Heart left ventricle (tissue), 13 donors: ENCODE results near the gene LYRM4.

Experiments
- POLR2A ChIP-seq, 2 donors: fragments of 450-650 bp; IDR thresholded peaks; one replicate each; pipeline ENCODE4 v1.6.1; 2017; ENCODE audit warnings: antibody characterized with exemption in 2 of 2, mild to moderate bottlenecking in 2 of 2, moderate library complexity in 2 of 2
- TF ChIP-seq, protein P1 (sequence below), 12 donors: fragments of 200-600 bp; sonication (generic) in 4 of 12; IDR thresholded peaks; one replicate each; pipeline versions ENCODE4 v1.5.0 to v1.8.0; 2018 to 2022; ENCODE audit warnings: antibody characterized with exemption in 12 of 12, mild to moderate bottlenecking in 5 of 12
- donor health status: ischemic (EF 13 %, LVEDD 7.1; RV severe dilation, severe dysfunction).
- donor health status: DM: no; HTN: yes; CAD: no.
- donor health status: DM: no; HTN: no; CAD: no.
- donor health status: ischemic (EF 25% LVEDD 6.9; RV normal size, moderate dysfunction).
- donor health status: ischemic (EF 25% LVEDD 5.7; RV mildly dilated, moderate dysfunction).
- donor health status: ischemic (EF 35%, LVEDD 5.7; RV mildly dilated, moderate dysfunction).
- donor health status: nonischemic (EF 11% LVEDD 7.7; RV severe dilation, severe dysfunction).
- donor health status: DM: yes; HTN: yes; CAD: no.
- donor health status: PGD.
- donor health status: ischemic (EF 29% LVEDD 5.4; RV normal size, mild dysfunction).
- donor health status: nonischemic (EF 23%, LVEDD 6.1; RV moderate dilation, normal function).

DNA sequence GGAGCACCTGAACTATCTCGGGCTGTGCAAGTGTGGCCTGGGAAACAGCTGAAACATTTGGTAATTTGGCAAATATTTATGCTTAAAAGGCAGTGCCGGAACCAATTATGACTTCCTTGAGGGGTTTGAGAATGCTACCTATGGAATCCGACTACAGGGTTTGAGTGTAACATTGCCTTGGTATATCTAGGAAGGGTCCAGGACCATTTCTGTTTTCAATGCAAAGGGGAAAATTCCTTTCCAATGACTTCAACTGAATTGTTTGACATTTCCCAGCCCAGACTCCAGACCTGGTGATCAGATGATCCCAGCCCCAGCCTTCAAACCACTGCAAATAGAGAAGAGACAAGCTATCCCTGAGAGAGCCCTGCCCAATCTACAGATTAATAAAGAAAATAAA, 180.2 kb downstream of the LYRM4 start:
- TF ChIP-seq, protein P1, sequence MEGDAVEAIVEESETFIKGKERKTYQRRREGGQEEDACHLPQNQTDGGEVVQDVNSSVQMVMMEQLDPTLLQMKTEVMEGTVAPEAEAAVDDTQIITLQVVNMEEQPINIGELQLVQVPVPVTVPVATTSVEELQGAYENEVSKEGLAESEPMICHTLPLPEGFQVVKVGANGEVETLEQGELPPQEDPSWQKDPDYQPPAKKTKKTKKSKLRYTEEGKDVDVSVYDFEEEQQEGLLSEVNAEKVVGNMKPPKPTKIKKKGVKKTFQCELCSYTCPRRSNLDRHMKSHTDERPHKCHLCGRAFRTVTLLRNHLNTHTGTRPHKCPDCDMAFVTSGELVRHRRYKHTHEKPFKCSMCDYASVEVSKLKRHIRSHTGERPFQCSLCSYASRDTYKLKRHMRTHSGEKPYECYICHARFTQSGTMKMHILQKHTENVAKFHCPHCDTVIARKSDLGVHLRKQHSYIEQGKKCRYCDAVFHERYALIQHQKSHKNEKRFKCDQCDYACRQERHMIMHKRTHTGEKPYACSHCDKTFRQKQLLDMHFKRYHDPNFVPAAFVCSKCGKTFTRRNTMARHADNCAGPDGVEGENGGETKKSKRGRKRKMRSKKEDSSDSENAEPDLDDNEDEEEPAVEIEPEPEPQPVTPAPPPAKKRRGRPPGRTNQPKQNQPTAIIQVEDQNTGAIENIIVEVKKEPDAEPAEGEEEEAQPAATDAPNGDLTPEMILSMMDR (IDR thresholded peaks at IDR 0.05): no peak
- no peak for TF ChIP-seq POLR2A (IDR thresholded peaks at IDR 0.05)
